CMK (cell line): ENCODE measurements around the gene CAMKMT.

Experiments
- DNase-seq: peaks from one replicate; pipeline ENCODE4 v3.0.0-alpha.2; 2010; ENCODE audit warnings: low read depth

CAMKMT gene

GRCh38 chr2:44361330-44362206 lies at the start of gene CAMKMT, which contains the start of gene PREPL:
TSS of gene CAMKMT (plus strand) at chr2:44361947.
TSS of gene PREPL (minus strand) at chr2:44361494. CDS start at chr2:44346342, 15,152 bp downstream.
- DNase-seq, result peak; percentile 96

GRCh38 chr2:44314362-44314761 lies 47.4 kb upstream of the CAMKMT start:
- no peak for DNase-seq

- no peak for DNase-seq
Measured at GRCh38 chr2:44315945-44316344, 45.8 kb upstream of the CAMKMT start.

- no peak for DNase-seq
Measured at GRCh38 chr2:44320832-44321231, 40.9 kb upstream of the CAMKMT start.

GRCh38 chr2:44321360-44321759 lies 40.4 kb upstream of the CAMKMT start:
- DNase-seq, result no peak

- DNase-seq, result no peak
Measured at GRCh38 chr2:44324971-44325426, 36.7 kb upstream of the CAMKMT start.

- DNase-seq, result no peak
Measured at GRCh38 chr2:44325897-44326296, 35.9 kb upstream of the CAMKMT start.

- no peak for DNase-seq
Measured at GRCh38 chr2:44326548-44327264, 35.0 kb upstream of the CAMKMT start.

GRCh38 chr2:44328750-44329149 lies 33.0 kb upstream of the CAMKMT start:
- DNase-seq, result no peak

GRCh38 chr2:44329343-44329742 lies 32.4 kb upstream of the CAMKMT start:
- DNase-seq, result no peak

GRCh38 chr2:44330801-44331200 lies 30.9 kb upstream of the CAMKMT start:
- DNase-seq, result no peak

GRCh38 chr2:44333994-44334393 lies 27.8 kb upstream of the CAMKMT start:
- DNase-seq, result no peak

- no peak for DNase-seq
Measured at GRCh38 chr2:44335806-44336538, 25.8 kb upstream of the CAMKMT start.

GRCh38 chr2:44342854-44343253 lies 18.9 kb upstream of the CAMKMT start:
- no peak for DNase-seq

- DNase-seq, result no peak
Measured at GRCh38 chr2:44347526-44347925, 14.2 kb upstream of the CAMKMT start.

GRCh38 chr2:44348400-44348799 lies 13.3 kb upstream of the CAMKMT start:
- DNase-seq, result no peak

- no peak for DNase-seq
Measured at GRCh38 chr2:44349506-44349905, 12.2 kb upstream of the CAMKMT start.

- no peak for DNase-seq
Measured at GRCh38 chr2:44351088-44351487, 10.7 kb upstream of the CAMKMT start.

- DNase-seq, result no peak
Measured at GRCh38 chr2:44351676-44352075, 10.1 kb upstream of the CAMKMT start.

- DNase-seq, result no peak
Measured at GRCh38 chr2:44352510-44352909, 9.2 kb upstream of the CAMKMT start.

- no peak for DNase-seq
Measured at GRCh38 chr2:44354761-44355160, 7.0 kb upstream of the CAMKMT start.

- no peak for DNase-seq
Measured at GRCh38 chr2:44358503-44358902, 3.2 kb upstream of the CAMKMT start.
